HG02642 (cell line): ENCODE results near the gene MED19.
"Not testable (repeated sequence)": the region's sequence is repeated elsewhere in the genome, so short reads cannot be mapped to it uniquely, and the experiment has no call there.

Experiments
- ATAC-seq: cut with Tn5 transposase; IDR thresholded peaks from one replicate; pipeline ENCODE4 v1.9.1; 2021; ENCODE audit warnings: mild to moderate bottlenecking; ENCODE audit not compliant: unreplicated experiment, poor library complexity

Gene MED19

GRCh38 chr11:57711414-57712255 lies at the start of gene MED19:
TSS of gene MED19 (minus strand) at chr11:57712215. CDS start at chr11:57712179, 36 bp downstream.
- ATAC-seq: peak; percentile 53

GRCh38 chr11:57758174-57758573 lies 46.2 kb upstream of the MED19 start:
- no peak for ATAC-seq

- ATAC-seq: no peak
These were observed 40.9 kb upstream of the MED19 start for GRCh38 chr11:57752954-57753353.

- no peak for ATAC-seq
These were observed 39.8 kb upstream of the MED19 start, which contains the start of gene BTBD18 for GRCh38 chr11:57751676-57752253. TSS of gene BTBD18 (minus strand) at chr11:57751819. CDS start at chr11:57751188, 631 bp downstream.

GRCh38 chr11:57751176-57751575 lies 39.2 kb upstream of the MED19 start:
- no peak for ATAC-seq

- ATAC-seq: no peak
These were observed 34.9 kb upstream of the MED19 start for GRCh38 chr11:57746920-57747319.

- no peak for ATAC-seq
These were observed 33.2 kb upstream of the MED19 start for GRCh38 chr11:57745206-57745605.

GRCh38 chr11:57744357-57744756 lies 32.3 kb upstream of the MED19 start:
- ATAC-seq: no peak

GRCh38 chr11:57742087-57742452 lies 30.1 kb upstream of the MED19 start:
- no peak for ATAC-seq

- ATAC-seq: peak; percentile 91
These were observed 29.4 kb upstream of the MED19 start, which contains the start of gene SELENOH for GRCh38 chr11:57741132-57742086. TSS of gene SELENOH (plus strand) at chr11:57741491. CDS start at chr11:57741596, 105 bp downstream.

- ATAC-seq: no peak
These were observed 23.7 kb upstream of the MED19 start for GRCh38 chr11:57735619-57736298.

GRCh38 chr11:57732661-57733060 lies 20.6 kb upstream of the MED19 start:
- ATAC-seq: no peak

- no peak for ATAC-seq
These were observed 17.5 kb upstream of the MED19 start for GRCh38 chr11:57729479-57729878.

- ATAC-seq: no peak
These were observed 16.8 kb upstream of the MED19 start for GRCh38 chr11:57728829-57729228.

GRCh38 chr11:57727185-57727584 lies 15.2 kb upstream of the MED19 start:
- no peak for ATAC-seq

- not testable (repeated sequence) for ATAC-seq
These were observed 4.7 kb upstream of the MED19 start for GRCh38 chr11:57716726-57717125.

- no peak for ATAC-seq
These were observed 1.8 kb upstream of the MED19 start for GRCh38 chr11:57713835-57714234.

- peak; percentile 95 for ATAC-seq
These were observed 488 bp upstream of the MED19 start, which contains the start of gene TMX2 for GRCh38 chr11:57712256-57713150. TSS of gene TMX2 (plus strand) at chr11:57712593. CDS start at chr11:57712619, 26 bp downstream.
